HG03066 (cell line): Measurements from ENCODE around the gene CASK.

Experiments used
- ATAC-seq: cut with Tn5 transposase; IDR thresholded peaks from one replicate; pipeline ENCODE4 v1.9.1; 2021; ENCODE audit warnings: low read depth; ENCODE audit not compliant: unreplicated experiment

CASK gene

GRCh38 chrX:41482154-41482850, 441.1 kb downstream of the CASK start:
- no peak for ATAC-seq

DNA sequence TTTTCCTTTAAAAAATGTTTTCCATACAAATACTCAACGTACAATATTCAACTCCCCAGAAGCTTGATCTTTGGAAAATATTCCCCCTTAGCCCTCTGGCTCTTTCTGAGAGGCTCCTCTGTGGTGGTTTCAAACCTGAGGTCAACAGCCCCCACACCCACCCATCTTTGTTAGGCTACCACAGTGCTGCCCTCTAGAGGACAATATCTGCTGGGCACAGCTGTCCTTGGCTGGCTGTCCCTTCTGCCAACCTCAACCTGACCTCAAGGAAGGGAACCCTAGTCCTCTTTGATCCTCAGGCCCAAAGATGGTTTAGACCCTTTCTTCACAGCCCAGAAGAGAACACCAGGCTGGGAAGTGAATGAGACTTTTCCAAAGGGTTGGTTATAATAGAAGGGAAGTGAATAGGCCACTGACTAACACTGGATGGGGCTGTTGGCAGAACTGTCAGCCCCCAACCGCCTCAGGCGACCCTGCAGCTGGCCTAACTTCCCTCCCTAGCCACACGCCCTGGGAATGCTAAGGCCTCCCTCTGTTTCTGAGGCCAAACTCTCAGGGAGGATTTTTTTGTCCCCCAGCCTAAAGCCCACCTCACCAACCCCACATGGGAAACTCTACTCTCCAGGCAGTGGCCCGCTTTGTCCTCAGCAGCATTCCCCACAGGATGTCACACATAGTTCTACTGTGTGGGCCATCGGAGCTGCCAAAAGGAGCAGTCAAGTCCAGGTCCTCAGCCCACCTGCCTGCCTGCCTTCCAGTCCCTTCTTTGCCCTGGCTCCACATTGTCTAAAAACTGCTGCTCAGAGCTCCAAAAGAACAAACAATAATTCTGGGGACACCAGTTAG, 441.9 kb downstream of the CASK start:
- ATAC-seq = no peak

DNA sequence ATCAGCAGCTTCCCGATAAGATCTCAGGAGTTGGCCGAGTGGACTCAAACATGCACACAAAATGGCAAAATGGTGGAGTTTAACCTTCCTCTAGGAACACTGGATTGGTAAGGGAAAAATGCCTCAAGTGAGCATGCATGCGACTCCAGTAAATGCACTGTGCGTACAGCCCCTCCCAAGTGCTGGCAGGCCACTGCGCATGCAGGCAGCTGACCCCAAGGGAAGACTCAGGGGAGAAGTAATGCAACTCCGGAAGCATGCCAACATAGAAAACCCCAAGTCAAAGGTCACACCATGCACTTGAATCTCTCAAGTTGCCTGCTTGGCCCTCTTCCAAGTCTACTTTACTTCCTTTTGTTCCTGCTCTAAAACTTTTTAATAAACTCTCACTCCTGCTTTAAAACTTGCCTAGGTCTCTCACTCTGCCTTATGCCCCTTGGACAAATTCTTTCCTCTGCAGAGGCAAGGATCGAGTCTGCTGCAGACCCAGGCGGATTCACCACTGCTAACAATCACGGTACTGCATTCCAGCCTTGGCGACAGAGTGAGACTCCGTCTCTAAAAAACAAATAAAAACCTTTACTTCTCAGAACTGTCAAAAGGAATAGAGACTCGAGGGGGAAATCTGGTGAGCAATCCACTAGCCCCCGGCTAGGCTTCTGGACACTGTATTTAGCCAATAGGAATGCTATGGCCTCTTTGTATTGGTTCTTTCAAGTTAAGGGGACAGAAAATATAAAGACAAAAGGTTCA, 442.7 kb downstream of the CASK start:
- ATAC-seq = no peak

- ATAC-seq = no peak
Measured at GRCh38 chrX:41478381-41478911, 444.9 kb downstream of the CASK start.

DNA sequence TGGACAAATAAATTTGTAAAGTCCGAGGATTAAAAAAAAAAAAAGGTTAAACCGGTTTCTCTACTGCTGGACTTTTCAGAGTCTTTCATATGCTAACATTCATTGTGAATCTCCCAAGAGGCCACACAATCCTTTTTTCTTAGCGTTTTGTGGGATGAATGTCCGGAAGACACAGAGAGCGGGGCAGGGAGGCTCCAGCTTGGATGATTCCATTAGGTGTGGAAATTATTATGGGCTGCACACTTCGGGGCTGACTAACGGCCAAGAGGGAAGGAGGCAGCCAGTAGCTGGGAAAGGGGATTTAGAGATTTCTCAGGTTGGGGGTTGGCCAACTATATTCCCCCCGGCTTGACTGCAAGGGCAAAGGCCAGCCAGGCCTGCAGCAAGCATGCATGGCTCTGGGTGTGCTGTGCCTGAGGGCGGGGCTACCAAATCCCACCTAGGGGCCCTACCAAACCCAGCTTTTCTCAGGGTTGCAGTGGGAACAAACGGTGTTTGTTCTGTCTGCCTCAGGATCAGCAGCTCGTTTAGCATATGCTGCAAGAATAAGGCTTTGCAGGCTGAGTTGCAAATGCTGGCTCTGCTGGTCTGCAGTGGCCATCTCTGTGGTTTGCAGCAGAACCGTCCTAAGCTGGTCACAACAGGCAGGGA, 447.6 kb downstream of the CASK start:
- no peak for ATAC-seq

- no peak for ATAC-seq
Measured at GRCh38 chrX:41475191-41475590, 448.2 kb downstream of the CASK start.

DNA sequence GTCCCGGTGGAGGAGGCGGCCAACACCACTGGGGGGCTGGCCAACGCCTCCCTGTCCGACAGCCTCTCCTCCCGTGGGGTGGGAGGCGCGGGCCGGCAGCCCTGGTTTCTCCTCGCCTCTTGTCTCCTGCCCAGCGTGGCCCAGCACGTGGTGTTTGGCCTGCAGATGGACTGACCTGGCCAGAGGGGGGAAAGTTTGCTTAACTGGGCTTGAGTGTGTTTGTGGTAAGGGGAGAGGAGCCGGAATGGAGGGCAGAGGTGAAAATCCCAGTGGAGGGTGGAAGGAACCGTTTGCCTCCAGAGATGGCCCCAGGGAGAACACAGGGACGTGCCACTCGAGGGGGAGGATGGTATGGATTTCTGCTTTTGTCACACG, 448.6 kb downstream of the CASK start:
- no peak for ATAC-seq

- ATAC-seq = no peak
Measured at GRCh38 chrX:41473936-41474725, 449.2 kb downstream of the CASK start.

DNA sequence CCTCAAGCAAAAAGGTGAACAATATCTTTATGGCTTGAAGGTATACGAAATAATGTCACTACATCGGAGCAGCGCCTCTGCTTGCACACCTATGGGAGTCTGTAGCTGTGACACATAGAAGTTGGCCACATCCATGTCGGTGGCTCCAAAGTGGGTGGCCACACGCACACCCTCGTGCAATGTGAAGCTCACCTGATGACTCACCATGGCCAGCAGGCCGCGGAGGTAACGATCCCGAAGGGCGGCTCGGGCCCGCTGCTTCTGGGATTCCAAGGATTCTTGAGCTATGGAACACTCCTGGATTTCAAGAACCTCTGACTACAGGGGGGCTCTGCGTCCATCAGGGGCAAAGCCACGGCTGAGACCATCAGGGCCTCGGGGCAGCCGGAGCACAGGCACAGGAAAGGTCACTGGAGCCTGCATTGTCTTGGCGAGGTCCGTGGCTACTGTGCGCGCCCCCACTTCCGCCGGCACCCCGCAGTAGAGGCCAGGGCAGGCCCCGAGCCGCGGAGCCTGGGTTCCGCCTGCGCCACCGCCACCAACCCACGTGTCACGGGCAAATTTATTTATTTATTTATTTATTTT, 451.0 kb downstream of the CASK start:
- ATAC-seq = no peak

DNA sequence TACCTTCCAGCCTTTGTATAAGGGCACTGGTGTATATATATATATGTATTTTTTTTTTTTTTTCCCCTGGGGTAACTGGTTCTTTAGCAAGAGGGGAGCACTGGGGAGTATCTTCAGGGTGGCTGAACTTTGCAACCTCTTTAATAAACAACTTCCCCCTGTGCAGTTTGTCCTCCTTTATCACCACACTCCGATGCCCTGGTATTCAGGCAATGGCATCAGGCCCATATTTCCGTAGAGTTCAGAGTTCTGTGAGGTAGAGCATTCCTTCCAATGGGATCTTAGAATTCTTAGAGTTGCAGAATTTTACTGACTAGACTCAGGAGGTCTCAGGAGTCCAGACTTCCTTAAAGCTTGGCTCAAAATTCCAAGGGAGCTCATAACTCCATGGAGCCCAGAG, 451.6 kb downstream of the CASK start:
- no peak for ATAC-seq

GRCh38 chrX:41470706-41471105, 452.6 kb downstream of the CASK start:
- no peak for ATAC-seq

GRCh38 chrX:41468647-41469323, 454.6 kb downstream of the CASK start:
- ATAC-seq = no peak
